HepG2 (cell line): Measurements from ENCODE around the gene WWC2. TPM values are rescaled to one million over a fixed set of nuclear protein-coding genes. Genes with fewer than 3 reads are reported as not detected.

Experiments used
- ATAC-seq: fragments of 200-7000 bp; cut with Tn5 transposase; 3 replicates; pipeline ENCODE4 v1.9.1; 2020; ENCODE audit warnings: mild to moderate bottlenecking, moderate library complexity
- BruUV-seq: library from RNA; stranded (reverse); fragments of 400-500 nt; replicated peaks from 2 replicates; lab custom pipeline; 2021; lab: Mats Ljungman, UMichigan
- CTCF ChIA-PET: fragments of 300-600 bp; formaldehyde crosslinking; extraction: SDS; loops from one replicate; lab custom pipeline; 2021; ENCODE audit warnings: low total read pairs, inconsistent platforms, low intra/inter-chr PET ratio; lab: Yijun Ruan, JAX
- POLR2A ChIA-PET: fragments of 350-600 bp; sonication (Branson Sonifier 250); formaldehyde crosslinking; loops from one replicate; lab custom pipeline; 2020; ENCODE audit warnings: antibody characterized with exemption, inconsistent platforms; lab: Yijun Ruan, JAX
- DNase-seq: peaks from one replicate; pipeline ENCODE4 v3.0.0-alpha.2; 2015; ENCODE audit warnings: low spot score
- FAIRE-seq: peaks from 3 replicates; lab custom pipeline; 2011; peaks lifted over from hg19 to GRCh38; lab: Jason Lieb, UNC
- H2AFZ ChIP-seq: one replicate; pipeline ENCODE4 v1.6.1; 2011; ENCODE audit warnings: low read length, inconsistent platforms
- H3K27ac ChIP-seq: fragments of 300-600 bp; 3 replicates; pipeline ENCODE4 v1.8.0; 2011; ENCODE audit warnings: mixed run types, mild to moderate bottlenecking, mixed read lengths, low read length, inconsistent platforms; ENCODE audit not compliant: insufficient read depth; ENCODE audit errors: extremely low read length
- H3K27me3 ChIP-seq, 2 experiments: fragments of 200-600 bp in 1 of 2; 2 replicates in 1 of 2; 3 replicates in 1 of 2; pipeline versions ENCODE4 v1.6.0 to v1.8.0; 2011; ENCODE audit warnings: low read length in 2 of 2, mild to moderate bottlenecking in 2 of 2, moderate library complexity in 2 of 2, inconsistent platforms in 1 of 2; ENCODE audit not compliant: insufficient read depth in 2 of 2, control insufficient read depth in 1 of 2
- H3K36me3 ChIP-seq, 2 experiments: fragments of 200-600 bp in 1 of 2; replicated peaks in 1 of 2; 2 replicates in 1 of 2; 3 replicates in 1 of 2; pipeline versions ENCODE4 v1.5.1 to v1.8.0; 2011; ENCODE audit warnings: low read length in 2 of 2, inconsistent platforms in 1 of 2; ENCODE audit not compliant: insufficient read depth in 2 of 2, control insufficient read depth in 1 of 2
- H3K4me1 ChIP-seq: 2 replicates; pipeline ENCODE4 v1.5.1; 2012; ENCODE audit warnings: low read length, inconsistent platforms; ENCODE audit not compliant: insufficient read depth
- H3K4me2 ChIP-seq: 2 replicates; pipeline ENCODE4 v1.6.0; 2011; ENCODE audit warnings: low read depth, low read length, inconsistent platforms
- H3K4me3 ChIP-seq, 3 experiments: fragments of 200-600 bp in 1 of 3; sonication (generic), shearing (Covaris generic) in 1 of 3; replicated peaks in 1 of 3; 2 replicates each; pipeline ENCODE4 v1.5.1; 2011 to 2016; ENCODE audit warnings: low read length in 3 of 3, inconsistent platforms in 2 of 3, low read depth in 2 of 3, mild to moderate bottlenecking in 2 of 3, control low read depth in 1 of 3, mixed read lengths in 1 of 3; ENCODE audit not compliant: insufficient read depth in 1 of 3
- H3K79me2 ChIP-seq: one replicate; pipeline ENCODE4 v1.6.1; 2011; ENCODE audit warnings: low read length, inconsistent platforms; ENCODE audit not compliant: insufficient read depth
- H3K9ac ChIP-seq: 2 replicates; pipeline ENCODE4 v1.6.0; 2011; ENCODE audit warnings: mild to moderate bottlenecking, low read depth, low read length, inconsistent platforms; ENCODE audit not compliant: insufficient read depth
- H3K9me3 ChIP-seq: 2 replicates; pipeline ENCODE4 v1.5.1; 2012; ENCODE audit warnings: mild to moderate bottlenecking, low read length
- H4K20me1 ChIP-seq: 2 replicates; pipeline ENCODE4 v1.6.0; 2011; ENCODE audit warnings: inconsistent platforms, mild to moderate bottlenecking, low read length, moderate library complexity; ENCODE audit not compliant: insufficient read depth
- FOSL2 ChIP-seq: sonication (generic); formaldehyde crosslinking; IDR thresholded peaks from 2 replicates; pipeline ENCODE4 v1.4.0; 2020; ENCODE audit warnings: missing genetic modification reagents
- GFI1 ChIP-seq: sonication (generic); formaldehyde crosslinking; IDR thresholded peaks from 2 replicates; pipeline ENCODE4 v1.5.0; 2020; ENCODE audit warnings: missing genetic modification reagents, mild to moderate bottlenecking, borderline replicate concordance
- HMG20B ChIP-seq: conservative IDR thresholded peaks from 2 replicates; pipeline ENCODE4 v1.6.1; 2016; ENCODE audit warnings: missing genetic modification reagents, missing compliant biosample characterization
- HNF4A ChIP-seq: sonication (generic); formaldehyde crosslinking; IDR thresholded peaks from 2 replicates; pipeline ENCODE4 v1.4.0; 2020; ENCODE audit warnings: missing genetic modification reagents
- PHF5A ChIP-seq: IDR thresholded peaks from one replicate; pipeline ENCODE4 v1.6.1; 2018; ENCODE audit warnings: low read depth, missing genetic modification reagents; ENCODE audit not compliant: unreplicated experiment
- SMAD1 ChIP-seq: sonication (generic); formaldehyde crosslinking; IDR thresholded peaks from 2 replicates; pipeline ENCODE4 v1.4.0; 2020; ENCODE audit warnings: missing genetic modification reagents, low read depth, mild to moderate bottlenecking, borderline replicate concordance
- SRSF4 ChIP-seq: fragments of 200-400 bp; formaldehyde crosslinking; IDR thresholded peaks from one replicate; pipeline ENCODE4 v1.6.1; 2018; ENCODE audit warnings: mild to moderate bottlenecking, low read depth, low read length, moderate library complexity; ENCODE audit not compliant: poor library complexity, severe bottlenecking
- TEAD3 ChIP-seq: optimal IDR thresholded peaks from 2 replicates; pipeline ENCODE3; 2016; ENCODE audit warnings: borderline replicate concordance
- ZBTB20 ChIP-seq: sonication (generic); formaldehyde crosslinking; IDR thresholded peaks from 2 replicates; pipeline ENCODE4 v1.8.1; 2023; ENCODE audit warnings: missing genetic modification reagents, low read depth, mild to moderate bottlenecking, borderline replicate concordance
- ZFYVE20 ChIP-seq: sonication (generic); formaldehyde crosslinking; IDR thresholded peaks from 2 replicates; pipeline ENCODE4 v1.8.0; 2023; ENCODE audit warnings: low read depth, mild to moderate bottlenecking, moderate library complexity, missing genetic modification reagents, borderline replicate concordance
- ZNF644 ChIP-seq: IDR thresholded peaks from 2 replicates; pipeline ENCODE4 v1.6.1; 2016; ENCODE audit warnings: low read depth
- WGBS: methylation state at CpG from one replicate; pipeline ENCODE4 v1.1.6; 2017; ENCODE audit warnings: low lambda C conversion rate; 5-methylcytosine and 5-hydroxymethylcytosine counted together
- in situ Hi-C: cut with HindIII; loops from 2 replicates; pipeline ENCODE4 v1.10.0; 2017; ENCODE audit warnings: low pct_unique_long_range_greater_than_20kb; ENCODE audit not compliant: extremely low pct_ligation_motif_present
- intact Hi-C: fragments of 100-400 bp; cut with micrococcal nuclease; formaldehyde crosslinking; loops from one replicate; pipeline ENCODE4 v1.10.0; 2022; ENCODE audit not compliant: unreplicated experiment
- polyA plus RNA-seq, 8 experiments: library from polyadenylated mRNA; depleted of rRNA in 3 of 8; stranded (reverse) in 7 of 8; unstranded in 1 of 8; fragments of >200 nt; fragmentation: Illumina TruSeq in 4 of 8; extraction: Trizol in 4 of 8; gene quantifications; 2 replicates each; pipeline versions ENCODE4 v1.2.1 to v1.2.3, GENCODE V29; 2011 to 2016; ENCODE audit warnings: low read depth in 4 of 8, missing spikeins in 1 of 8, mixed read lengths in 1 of 8; ENCODE audit not compliant: insufficient read depth in 1 of 8
- total RNA-seq, 5 experiments: library from RNA; depleted of rRNA; stranded (reverse); fragments of >200 nt; fragmentation: Illumina TruSeq; extraction: Trizol; gene quantifications; 2 replicates each; pipeline ENCODE4 v1.2.3, GENCODE V29; 2016; ENCODE audit warnings: low read depth in 1 of 5
- TF ChIP-seq, protein P1 (sequence below): sonication (generic); formaldehyde crosslinking; IDR thresholded peaks from 2 replicates; pipeline ENCODE4 v1.5.0; 2020; ENCODE audit warnings: mild to moderate bottlenecking, missing genetic modification reagents
- TF ChIP-seq, protein P2 (sequence below): sonication (generic); formaldehyde crosslinking; IDR thresholded peaks from 2 replicates; pipeline ENCODE4 v1.5.0; 2020; ENCODE audit warnings: missing genetic modification reagents
- TF ChIP-seq, protein P3 (sequence below): sonication (generic); formaldehyde crosslinking; IDR thresholded peaks from 2 replicates; pipeline ENCODE4 v1.8.0; 2022; ENCODE audit warnings: missing genetic modification reagents, mild to moderate bottlenecking, borderline replicate concordance

Gene WWC2
- total and polyA plus RNA-seq, 2 of the 13 experiments (the other 11 are each of a cell fraction or from before 2014, with no cell fraction given), result 40.0 to 50.1 TPM

DNA sequence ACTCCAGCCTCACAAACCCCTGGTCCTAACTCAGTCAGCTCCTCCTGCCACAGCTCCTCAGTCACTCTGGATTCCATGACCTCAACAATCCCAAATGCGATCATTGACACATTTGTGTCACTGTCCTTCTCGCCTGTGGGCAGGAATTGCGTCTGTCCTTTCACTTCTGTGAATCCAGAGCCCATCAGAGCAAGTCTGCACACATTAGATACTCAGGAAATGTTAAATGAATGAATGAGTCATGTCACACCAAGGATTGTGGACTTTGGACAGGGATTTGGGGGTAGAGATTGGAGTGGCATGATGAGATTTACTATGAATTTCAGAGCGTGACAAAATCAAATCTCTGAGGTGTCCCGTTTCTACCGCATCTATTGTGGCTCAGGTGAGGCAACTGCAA, 234.9 kb downstream of the WWC2 start (continued):
- TF ChIP-seq PHF5A (no peak), HNF4A (CRISPR knock-in tag) (peak; percentile 36; the same call in 1 of the 2 replicates), ZNF644 (CRISPR knock-in tag) (no peak), SRSF4 (no peak), HMG20B (CRISPR knock-in tag) (peak; percentile 74; the same call in 1 of the 2 replicates), FOSL2 (CRISPR knock-in tag) (peak; percentile 74), SMAD1 (CRISPR knock-in tag) (no peak), ZBTB20 (CRISPR knock-in tag) (no peak), GFI1 (CRISPR knock-in tag) (peak; percentile 89), TEAD3 (CRISPR knock-in tag) (no peak)
- TF ChIP-seq, protein P1, sequence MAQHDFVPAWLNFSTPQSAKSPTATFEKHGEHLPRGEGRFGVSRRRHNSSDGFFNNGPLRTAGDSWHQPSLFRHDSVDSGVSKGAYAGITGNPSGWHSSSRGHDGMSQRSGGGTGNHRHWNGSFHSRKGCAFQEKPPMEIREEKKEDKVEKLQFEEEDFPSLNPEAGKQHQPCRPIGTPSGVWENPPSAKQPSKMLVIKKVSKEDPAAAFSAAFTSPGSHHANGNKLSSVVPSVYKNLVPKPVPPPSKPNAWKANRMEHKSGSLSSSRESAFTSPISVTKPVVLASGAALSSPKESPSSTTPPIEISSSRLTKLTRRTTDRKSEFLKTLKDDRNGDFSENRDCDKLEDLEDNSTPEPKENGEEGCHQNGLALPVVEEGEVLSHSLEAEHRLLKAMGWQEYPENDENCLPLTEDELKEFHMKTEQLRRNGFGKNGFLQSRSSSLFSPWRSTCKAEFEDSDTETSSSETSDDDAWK (CRISPR knock-in tag), result no peak
- TF ChIP-seq, protein P2, sequence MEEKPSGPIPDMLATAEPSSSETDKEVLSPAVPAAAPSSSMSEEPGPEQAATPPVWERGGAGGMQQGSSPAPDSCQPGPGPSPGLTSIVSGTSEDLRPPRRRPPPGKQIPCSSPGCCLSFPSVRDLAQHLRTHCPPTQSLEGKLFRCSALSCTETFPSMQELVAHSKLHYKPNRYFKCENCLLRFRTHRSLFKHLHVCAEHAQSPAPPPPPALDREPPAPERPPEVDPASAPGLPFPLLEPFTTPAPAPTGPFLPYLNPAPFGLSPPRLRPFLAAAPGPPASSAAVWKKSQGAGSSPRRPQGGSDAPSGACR (CRISPR knock-in tag), result no peak

DNA sequence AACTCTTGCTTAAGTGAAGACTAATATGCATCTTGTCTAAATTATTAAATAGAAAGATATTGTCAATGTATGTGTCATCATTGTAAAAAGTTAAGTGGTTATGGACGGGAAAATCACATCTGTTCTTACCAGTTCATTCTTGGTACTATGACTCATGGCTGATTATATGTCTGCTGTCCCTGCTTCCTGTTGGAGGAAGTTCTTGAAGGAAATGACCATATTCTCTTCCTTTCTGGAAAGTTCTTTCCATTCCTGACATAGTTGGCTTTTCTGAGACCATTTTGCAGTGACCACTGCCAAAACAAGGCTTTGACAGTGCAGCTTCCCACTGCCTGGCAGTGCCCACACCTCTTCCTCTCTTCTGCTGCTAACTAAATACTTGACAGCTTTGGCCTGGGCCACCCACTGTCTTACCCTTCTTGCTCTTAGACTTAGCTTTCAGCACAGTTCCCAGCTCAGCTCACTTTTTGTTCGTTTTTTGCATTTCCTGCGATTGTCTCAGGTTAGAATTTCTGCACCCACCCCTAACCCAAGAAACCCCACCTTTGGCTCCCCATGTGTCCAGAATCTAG, 236.4 kb downstream of the WWC2 start:
- H3K36me3 ChIP-seq, result no peaks in the 10 kb centered on the region
- no peak for ATAC-seq
- TF ChIP-seq, protein P3, sequence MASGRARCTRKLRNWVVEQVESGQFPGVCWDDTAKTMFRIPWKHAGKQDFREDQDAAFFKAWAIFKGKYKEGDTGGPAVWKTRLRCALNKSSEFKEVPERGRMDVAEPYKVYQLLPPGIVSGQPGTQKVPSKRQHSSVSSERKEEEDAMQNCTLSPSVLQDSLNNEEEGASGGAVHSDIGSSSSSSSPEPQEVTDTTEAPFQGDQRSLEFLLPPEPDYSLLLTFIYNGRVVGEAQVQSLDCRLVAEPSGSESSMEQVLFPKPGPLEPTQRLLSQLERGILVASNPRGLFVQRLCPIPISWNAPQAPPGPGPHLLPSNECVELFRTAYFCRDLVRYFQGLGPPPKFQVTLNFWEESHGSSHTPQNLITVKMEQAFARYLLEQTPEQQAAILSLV, result no peak
- no peak for TF ChIP-seq ZFYVE20
- TF ChIP-seq, all 625 proteins: peak for 0
- Histone ChIP-seq H3K9me3 (no peaks in the 10 kb centered on the region), H2AFZ (no peak overlapping the region), H3K79me2 (no peaks in the 10 kb centered on the region), H3K4me3 (no peak overlapping the region), H3K9ac (no peak overlapping the region), H3K27ac (no peak overlapping the region), H4K20me1 (no peaks in the 10 kb centered on the region), H3K4me1 (peaks cover 13% of the 10 kb centered on the region), H3K27me3 (no peaks in the 10 kb centered on the region; a peak in 1 of 5 replicates), H3K4me2 (no peak overlapping the region)
- 37% methylated on average over 3 of the region's 3 CpGs for WGBS
- DNase-seq (peak; percentile 31), FAIRE-seq (no peak)
- intact Hi-C loops, result no loop called here
- in situ Hi-C loops, result no loop called here
- no TSS peak for BruUV-seq
- POLR2A ChIA-PET, result no interaction called here
- CTCF ChIA-PET, result no interaction called here
